Kidney epithelial cell (primary cell): ENCODE measurements around the gene MKS1. TPM values are rescaled to one million over a fixed set of nuclear protein-coding genes. Genes with fewer than 3 reads are reported as not detected.

Experiments
- DNase-seq: peaks from one replicate; pipeline ENCODE4 v3.0.0-alpha.2; 2010; ENCODE audit warnings: low read depth
- H3K27me3 ChIP-seq: 2 replicates; pipeline ENCODE4 v1.6.0; 2011; ENCODE audit warnings: low read length; ENCODE audit not compliant: control insufficient read depth, insufficient read depth
- H3K36me3 ChIP-seq: 2 replicates; pipeline ENCODE4 v1.5.1; 2011; ENCODE audit warnings: low read length; ENCODE audit not compliant: control insufficient read depth, insufficient read depth
- H3K4me3 ChIP-seq: 2 replicates; pipeline ENCODE4 v1.5.1; 2011; ENCODE audit warnings: low read depth, mild to moderate bottlenecking, control low read depth, low read length
- total RNA-seq: library from RNA; depleted of rRNA; stranded (reverse); fragments of >200 nt; gene quantifications from 2 replicates; pipeline ENCODE4 v1.2.3, GENCODE V29; 2015
- TF ChIP-seq, protein P1 (sequence below): IDR thresholded peaks from 2 replicates; pipeline ENCODE4 v1.5.1; 2011; ENCODE audit warnings: mild to moderate bottlenecking, moderate library complexity, low read length, control low read depth, inconsistent platforms; ENCODE audit not compliant: insufficient read depth, poor library complexity, severe bottlenecking

Gene MKS1
- total RNA-seq, 1 donor from 2014 or later, result 17.5 TPM

DNA sequence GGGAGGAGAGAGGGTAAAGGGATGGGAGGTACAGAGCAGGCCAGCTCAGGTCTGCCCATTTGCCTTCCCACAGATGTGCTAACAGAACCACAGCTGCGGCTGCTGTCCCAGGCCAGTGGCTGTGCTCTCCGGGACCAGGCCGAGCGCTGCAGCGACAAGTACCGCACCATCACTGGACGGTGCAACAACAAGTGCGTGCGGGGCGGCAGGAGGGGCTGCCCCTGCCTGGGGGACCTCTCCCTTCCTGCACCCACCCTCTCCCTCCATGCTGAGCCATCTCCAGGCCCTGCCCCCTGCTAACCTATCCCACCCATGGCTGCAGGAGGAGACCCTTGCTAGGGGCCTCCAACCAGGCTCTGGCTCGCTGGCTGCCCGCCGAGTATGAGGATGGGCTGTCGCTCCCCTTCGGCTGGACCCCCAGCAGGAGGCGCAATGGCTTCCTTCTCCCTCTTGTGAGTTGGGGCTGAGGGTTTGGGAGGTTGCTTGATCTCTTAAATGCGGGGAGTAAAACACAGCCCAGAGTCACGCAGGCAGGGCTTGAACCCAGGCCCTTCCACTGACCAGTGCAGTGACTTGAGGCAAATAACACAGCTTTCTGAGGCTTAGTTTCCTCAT is 25.3 kb downstream of the MKS1 start:
- H3K36me3 ChIP-seq, result no peaks in the 10 kb centered on the region

DNA sequence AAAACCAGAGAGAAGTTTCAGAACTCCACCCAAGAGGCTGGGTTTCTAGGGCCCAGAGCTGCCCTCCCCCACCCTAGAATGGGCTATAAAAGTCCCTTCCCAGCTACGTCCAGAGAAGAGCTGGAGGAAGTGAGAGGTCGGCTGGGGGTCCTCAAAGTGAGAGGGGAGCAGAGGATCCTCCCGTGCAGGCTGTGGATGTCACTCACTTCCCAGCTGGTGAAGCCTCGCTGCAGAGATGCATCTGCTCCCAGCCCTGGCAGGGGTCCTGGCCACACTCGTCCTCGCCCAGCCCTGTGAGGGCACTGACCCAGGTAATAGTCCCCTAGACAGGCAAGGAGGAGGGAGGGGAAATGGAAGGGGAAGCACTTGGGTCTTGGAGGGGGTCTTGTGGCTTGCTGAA is 26.4 kb downstream of the MKS1 start, which contains the start of gene EPX:
TSS of gene EPX (plus strand) at position 115 of the 400 bp plus-strand sequence. CDS start at position 236, 121 bp downstream.
- DNase-seq, result no peak
- no peak within 1 kb of the TSS for H3K4me3 ChIP-seq
- peaks cover 16% of the 10 kb centered on the region for H3K27me3 ChIP-seq
- TF ChIP-seq, protein P1, sequence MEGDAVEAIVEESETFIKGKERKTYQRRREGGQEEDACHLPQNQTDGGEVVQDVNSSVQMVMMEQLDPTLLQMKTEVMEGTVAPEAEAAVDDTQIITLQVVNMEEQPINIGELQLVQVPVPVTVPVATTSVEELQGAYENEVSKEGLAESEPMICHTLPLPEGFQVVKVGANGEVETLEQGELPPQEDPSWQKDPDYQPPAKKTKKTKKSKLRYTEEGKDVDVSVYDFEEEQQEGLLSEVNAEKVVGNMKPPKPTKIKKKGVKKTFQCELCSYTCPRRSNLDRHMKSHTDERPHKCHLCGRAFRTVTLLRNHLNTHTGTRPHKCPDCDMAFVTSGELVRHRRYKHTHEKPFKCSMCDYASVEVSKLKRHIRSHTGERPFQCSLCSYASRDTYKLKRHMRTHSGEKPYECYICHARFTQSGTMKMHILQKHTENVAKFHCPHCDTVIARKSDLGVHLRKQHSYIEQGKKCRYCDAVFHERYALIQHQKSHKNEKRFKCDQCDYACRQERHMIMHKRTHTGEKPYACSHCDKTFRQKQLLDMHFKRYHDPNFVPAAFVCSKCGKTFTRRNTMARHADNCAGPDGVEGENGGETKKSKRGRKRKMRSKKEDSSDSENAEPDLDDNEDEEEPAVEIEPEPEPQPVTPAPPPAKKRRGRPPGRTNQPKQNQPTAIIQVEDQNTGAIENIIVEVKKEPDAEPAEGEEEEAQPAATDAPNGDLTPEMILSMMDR, result no peak
- H3K36me3 ChIP-seq, result no peaks in the 10 kb centered on the region

More for the DNA sequence above, 25.3 kb downstream of the MKS1 start:
- DNase-seq, result no peak
- H3K27me3 ChIP-seq, result peaks cover 20% of the 10 kb centered on the region
- no peak overlapping the region for H3K4me3 ChIP-seq
- TF ChIP-seq, protein P1, result no peak

DNA sequence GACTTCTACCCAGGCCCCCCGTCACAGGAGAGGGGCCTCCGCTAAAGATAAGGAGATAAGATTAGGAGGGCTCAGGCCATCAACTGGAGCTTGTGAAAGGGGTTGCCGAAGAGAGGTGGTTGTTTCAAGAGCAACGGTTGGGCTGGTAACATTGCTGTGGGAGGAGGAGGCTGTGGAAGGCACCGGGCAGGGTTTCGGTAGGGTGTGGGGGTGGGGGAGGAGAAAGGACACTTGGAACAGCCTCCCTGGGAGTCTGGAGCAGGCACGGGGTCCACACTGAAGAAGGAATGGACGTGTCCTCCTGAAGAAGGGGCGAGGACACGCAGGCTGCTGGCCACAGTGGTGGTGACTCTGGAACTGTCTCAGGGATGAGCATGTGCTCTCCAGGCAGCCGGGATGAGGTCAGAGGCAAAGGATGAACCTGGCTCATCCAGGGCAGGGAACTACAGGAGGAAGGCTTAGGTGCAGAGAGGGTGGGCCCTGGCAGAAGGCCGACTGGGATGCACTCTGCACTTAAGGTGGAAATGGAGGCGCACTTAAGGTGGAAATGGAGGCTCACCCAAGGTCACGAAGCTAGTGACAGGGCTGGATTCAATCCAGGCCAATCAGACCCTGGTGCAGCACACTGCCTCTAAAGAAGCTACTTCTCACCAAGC is 27.7 kb downstream of the MKS1 start:
- no peak overlapping the region for H3K4me3 ChIP-seq
- H3K27me3 ChIP-seq, result peaks cover 14% of the 10 kb centered on the region
- H3K36me3 ChIP-seq, result no peaks in the 10 kb centered on the region
- no peak for DNase-seq
- TF ChIP-seq, protein P1, result no peak

DNA sequence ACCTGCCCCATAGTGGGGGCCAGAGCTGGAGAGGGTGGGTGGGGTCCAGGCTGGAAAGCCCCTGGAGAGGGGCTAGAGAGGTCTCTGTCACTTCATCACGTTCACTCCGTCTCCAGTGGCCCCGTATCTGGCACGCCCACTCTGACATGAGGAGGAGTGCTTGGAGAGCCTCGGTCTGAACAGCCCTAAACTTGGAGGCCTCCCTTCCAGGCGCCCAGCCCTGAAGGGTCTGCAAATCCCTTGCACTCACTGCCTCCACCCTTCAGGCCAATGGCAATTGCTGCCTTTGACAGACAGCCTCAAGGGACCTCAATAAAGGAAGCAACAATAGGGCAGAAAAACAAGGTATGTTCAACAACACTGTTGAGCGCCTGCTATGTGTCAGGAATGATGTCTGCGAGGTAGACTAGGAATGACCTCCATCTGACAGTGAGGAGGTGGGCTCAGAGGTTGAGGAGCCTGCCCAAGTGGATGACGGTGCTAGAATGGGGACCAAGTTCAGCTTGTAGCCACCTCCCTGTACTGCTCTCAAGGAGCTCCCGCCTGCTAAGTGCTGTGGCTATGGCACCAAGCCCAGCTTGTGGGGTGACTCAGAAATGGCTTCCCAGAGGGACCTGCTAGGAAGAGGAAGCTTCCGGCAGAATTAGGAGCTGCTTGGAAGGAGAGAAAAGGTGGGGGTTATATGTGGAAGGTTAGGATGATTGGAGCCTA is 29.5 kb downstream of the MKS1 start:
- TF ChIP-seq, protein P1, result no peak
- Histone ChIP-seq H3K4me3 (no peak overlapping the region), H3K27me3 (peaks cover 14% of the 10 kb centered on the region), H3K36me3 (no peaks in the 10 kb centered on the region)
- peak; percentile 19 for DNase-seq

DNA sequence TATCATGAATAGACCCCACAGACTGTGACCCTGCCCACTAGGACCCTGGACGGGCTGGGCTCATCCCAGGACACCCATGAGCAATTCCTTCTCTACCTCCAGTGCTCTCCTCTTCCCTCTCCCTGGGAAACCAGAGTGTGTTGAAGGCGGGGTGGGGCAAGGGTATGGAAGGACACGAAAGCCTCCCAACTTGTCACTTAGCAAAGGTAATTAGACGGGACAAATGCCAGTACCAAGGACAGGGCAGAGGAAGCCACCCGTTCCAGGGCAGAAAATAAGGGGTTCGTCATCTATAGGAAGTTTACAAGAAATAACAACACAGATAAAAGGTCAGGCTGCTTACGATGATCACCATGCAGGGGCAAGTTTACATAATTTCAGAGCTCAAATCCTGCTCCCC is 31.4 kb downstream of the MKS1 start:
- TF ChIP-seq, protein P1, result no peak
- DNase-seq, result no peak

More for the DNA sequence above, 31.4 kb downstream of the MKS1 start:
- peaks cover 14% of the 10 kb centered on the region for H3K27me3 ChIP-seq
- H3K36me3 ChIP-seq, result no peaks in the 10 kb centered on the region
- H3K4me3 ChIP-seq, result no peak overlapping the region
